ENCODE measurements around the gene ITSN1.
A peak's percentile ranks its signal among the peaks of the same experiment; 100 is the strongest.

ITSN1 gene

GRCh38 chr21:33945652-33946270, 303.5 kb downstream of the ITSN1 start:
- DNase-seq (ENCODE audit: extremely low read depth in 1 of 2, low read depth in 1 of 2), result no peak

DNA sequence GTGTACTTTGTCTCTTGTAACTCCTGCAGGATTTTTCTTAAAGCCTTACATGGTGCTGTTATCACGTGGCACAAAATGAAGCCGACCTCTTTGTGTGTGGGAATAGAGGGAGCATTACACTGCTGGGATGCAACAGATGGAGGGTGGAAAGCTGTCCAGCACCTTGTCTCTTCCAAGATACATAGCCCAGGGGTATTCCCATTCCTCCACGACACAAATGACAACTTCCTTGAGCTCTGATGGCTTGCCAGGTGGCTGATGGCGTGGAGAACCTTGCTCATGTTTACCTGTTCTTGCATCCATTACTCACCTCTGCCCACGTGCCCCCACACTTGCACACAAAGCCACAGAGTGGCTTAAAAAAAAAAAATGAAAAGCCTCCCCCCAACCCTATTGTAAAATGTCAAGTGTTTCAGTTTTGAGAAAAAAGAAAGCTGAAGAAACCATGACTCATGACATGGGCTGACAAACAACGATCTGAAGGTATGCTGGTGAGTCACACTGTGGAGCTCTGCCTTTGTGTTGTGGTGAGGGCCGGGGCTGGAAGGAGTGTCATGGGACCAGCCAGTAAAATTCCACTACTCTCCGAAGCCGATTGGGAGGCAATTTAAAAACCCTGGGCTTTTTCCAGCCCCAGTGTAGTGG, 305.3 kb downstream of the ITSN1 start:
- peak; percentile 64 to 82 for DNase-seq (ENCODE audit: extremely low read depth in 1 of 2, low read depth in 1 of 2)

- DNase-seq (ENCODE audit: extremely low read depth in 1 of 2, low read depth in 1 of 2), result peak; percentile 66 to 85
Measured at GRCh38 chr21:33948096-33948950, 306.0 kb downstream of the ITSN1 start.

GRCh38 chr21:33948951-33949444, 306.7 kb downstream of the ITSN1 start:
- no peak for DNase-seq (ENCODE audit: extremely low read depth in 1 of 2, low read depth in 1 of 2)

All from stimulated activated CD8-positive, alpha-beta memory T cell treated with anti-CD3 and anti-CD28 coated beads, Interleukin-7, amount 100 ng/mL, for 48 hours (primary cell).